SK-N-SH treated with all-trans-retinoic acid at 6 μM for 48 hours (cell line): ENCODE results near the gene RXYLT1.

ENCODE experiments used
- ATAC-seq: fragments of 200-7000 bp; cut with Tn5 transposase; 3 replicates; pipeline ENCODE4 v1.9.1; 2020; ENCODE audit warnings: mild to moderate bottlenecking, moderate library complexity
- ARNTL ChIP-seq: fragments of 450-650 bp; formaldehyde crosslinking; IDR thresholded peaks from 2 replicates; pipeline ENCODE4 v1.5.0; 2020; ENCODE audit warnings: low read depth, mild to moderate bottlenecking, moderate library complexity, borderline replicate concordance
- BACH2 ChIP-seq: fragments of 250-450 bp; sonication (Bioruptor Pico); IDR thresholded peaks from 2 replicates; pipeline ENCODE4 v1.9.0; 2021; ENCODE audit warnings: mild to moderate bottlenecking, borderline replicate concordance
- CSDC2 ChIP-seq: fragments of 250-450 bp; sonication (Bioruptor Pico); IDR thresholded peaks from 2 replicates; pipeline ENCODE4 v1.5.0; 2020; ENCODE audit warnings: mild to moderate bottlenecking, moderate library complexity
- CSRNP3 ChIP-seq: fragments of 250-450 bp; sonication (Bioruptor Pico); IDR thresholded peaks from 2 replicates; pipeline ENCODE4 v1.5.1; 2021; ENCODE audit warnings: mild to moderate bottlenecking, moderate library complexity
- ESRRG ChIP-seq: fragments of 250-450 bp; sonication (Bioruptor Pico); IDR thresholded peaks from 2 replicates; pipeline ENCODE4 v1.6.1; 2021; ENCODE audit warnings: mild to moderate bottlenecking
- GLIS3 ChIP-seq: fragments of 250-450 bp; sonication (Bioruptor Pico); IDR thresholded peaks from 2 replicates; pipeline ENCODE4 v1.5.0; 2020; ENCODE audit warnings: mild to moderate bottlenecking, moderate library complexity
- ISL1 ChIP-seq: fragments of 250-450 bp; sonication (Bioruptor Pico); IDR thresholded peaks from 2 replicates; pipeline ENCODE4 v2.1.2; 2022; ENCODE audit warnings: mild to moderate bottlenecking, moderate library complexity
- OSR1 ChIP-seq: fragments of 250-450 bp; sonication (Bioruptor Pico); IDR thresholded peaks from 2 replicates; pipeline ENCODE4 v1.8.0; 2022; ENCODE audit warnings: moderate library complexity, mild to moderate bottlenecking, inconsistent platforms
- PATZ1 ChIP-seq: fragments of 250-450 bp; sonication (Bioruptor Pico); IDR thresholded peaks from 2 replicates; pipeline ENCODE4 v1.8.0; 2020; ENCODE audit warnings: mild to moderate bottlenecking, moderate library complexity, borderline replicate concordance
- POU6F1 ChIP-seq: fragments of 250-450 bp; sonication (Bioruptor Pico); IDR thresholded peaks from 2 replicates; pipeline ENCODE4 v1.8.0; 2021; ENCODE audit warnings: low read depth, mild to moderate bottlenecking, moderate library complexity, borderline replicate concordance
- PPARA ChIP-seq: fragments of 250-450 bp; sonication (Bioruptor Pico); IDR thresholded peaks from 2 replicates; pipeline ENCODE4 v1.5.0; 2020; ENCODE audit warnings: mild to moderate bottlenecking, borderline replicate concordance
- RARB ChIP-seq: fragments of 250-450 bp; sonication (Bioruptor Pico); IDR thresholded peaks from 2 replicates; pipeline ENCODE4 v1.8.0; 2021; ENCODE audit warnings: mild to moderate bottlenecking, moderate library complexity
- SNAI2 ChIP-seq: fragments of 250-450 bp; sonication (Bioruptor Pico); IDR thresholded peaks from 2 replicates; pipeline ENCODE4 v1.5.0; 2020; ENCODE audit warnings: mild to moderate bottlenecking, moderate library complexity
- TCF4 ChIP-seq: fragments of 250-450 bp; sonication (Bioruptor Pico); IDR thresholded peaks from 2 replicates; pipeline ENCODE4 v1.8.0; 2021; ENCODE audit warnings: mild to moderate bottlenecking, moderate library complexity, borderline replicate concordance
- TOX ChIP-seq: fragments of 250-450 bp; sonication (Bioruptor Pico); IDR thresholded peaks from 2 replicates; pipeline ENCODE4 v1.8.0; 2021; ENCODE audit warnings: mild to moderate bottlenecking, moderate library complexity, borderline replicate concordance
- TSHZ2 ChIP-seq: fragments of 250-450 bp; sonication (Bioruptor Pico); IDR thresholded peaks from 2 replicates; pipeline ENCODE4 v1.5.0; 2020; ENCODE audit warnings: mild to moderate bottlenecking, moderate library complexity
- ZC3H10 ChIP-seq: fragments of 250-450 bp; sonication (Bioruptor Pico); IDR thresholded peaks from 2 replicates; pipeline ENCODE4 v1.5.1; 2021; ENCODE audit warnings: mild to moderate bottlenecking, moderate library complexity
- ZFP3 ChIP-seq: fragments of 250-450 bp; sonication (Bioruptor Pico); IDR thresholded peaks from 2 replicates; pipeline ENCODE4 v1.5.0; 2020; ENCODE audit warnings: mild to moderate bottlenecking, moderate library complexity
- ZFP30 ChIP-seq: fragments of 450-650 bp; formaldehyde crosslinking; IDR thresholded peaks from 2 replicates; pipeline ENCODE4 v1.5.0; 2022; ENCODE audit warnings: mild to moderate bottlenecking, moderate library complexity
- ZNF565 ChIP-seq: fragments of 450-650 bp; formaldehyde crosslinking; conservative IDR thresholded peaks from 2 replicates; pipeline ENCODE4 v1.5.0; 2020; ENCODE audit warnings: low read depth, mild to moderate bottlenecking, moderate library complexity
- ZNF70 ChIP-seq: fragments of 450-650 bp; formaldehyde crosslinking; IDR thresholded peaks from 2 replicates; pipeline ENCODE4 v1.5.0; 2020; ENCODE audit warnings: mild to moderate bottlenecking, moderate library complexity
- ZNF8 ChIP-seq: fragments of 450-650 bp; formaldehyde crosslinking; IDR thresholded peaks from 2 replicates; pipeline ENCODE4 v1.5.0; 2020; ENCODE audit warnings: mild to moderate bottlenecking, moderate library complexity

The RXYLT1 gene

GRCh38 chr12:63843721-63844390, 64.1 kb downstream of the RXYLT1 start:
- ATAC-seq = peak; percentile 93
- TF ChIP-seq TSHZ2 (CRISPR knock-in tag) (no peak), GLIS3 (CRISPR knock-in tag) (no peak), ZNF565 (CRISPR knock-in tag) (no peak), OSR1 (CRISPR knock-in tag) (no peak), ZFP3 (no peak), ZNF70 (CRISPR knock-in tag) (no peak), CSDC2 (no peak), PATZ1 (CRISPR knock-in tag) (no peak), RARB (CRISPR knock-in tag) (no peak), ZC3H10 (no peak), ISL1 (no peak), PPARA (no peak), ESRRG (CRISPR knock-in tag) (no peak), CSRNP3 (CRISPR knock-in tag) (no peak), SNAI2 (CRISPR knock-in tag) (no peak), POU6F1 (no peak), TCF4 (CRISPR knock-in tag) (no peak), ZFP30 (CRISPR knock-in tag) (no peak), ZNF8 (CRISPR knock-in tag) (no peak), ARNTL (CRISPR knock-in tag) (no peak)

GRCh38 chr12:63844391-63845341, 65.0 kb downstream of the RXYLT1 start, which contains the start of gene SRGAP1:
Gene SRGAP1, plus strand, starts transcription at chr12:63844700. Its CDS starts 117 bp downstream, at chr12:63844817.
- peak; percentile 55 for ATAC-seq
- TF ChIP-seq ARNTL (CRISPR knock-in tag) = no peak

GRCh38 chr12:63845726-63846125, 66.0 kb downstream of the RXYLT1 start:
- ATAC-seq = no peak

More at GRCh38 chr12:63845726-63846125, 66.0 kb downstream of the RXYLT1 start:
- TF ChIP-seq TSHZ2 (CRISPR knock-in tag) (no peak), ZNF8 (CRISPR knock-in tag) (no peak), PATZ1 (CRISPR knock-in tag) (no peak), BACH2 (no peak), GLIS3 (CRISPR knock-in tag) (no peak), ZFP30 (CRISPR knock-in tag) (no peak), ISL1 (no peak), TCF4 (CRISPR knock-in tag) (no peak), TOX (no peak), CSDC2 (no peak), ARNTL (CRISPR knock-in tag) (no peak), RARB (CRISPR knock-in tag) (no peak), SNAI2 (CRISPR knock-in tag) (no peak), ZFP3 (no peak)
